Activated CD4-positive, alpha-beta memory T cell treated with anti-CD3 and anti-CD28 coated beads, Interleukin-2, amount 10 ng/mL, durations not matched to agents 7 days and 5 days (primary cell): ENCODE results near the gene ACAA2. TPM values are rescaled to one million over a fixed set of nuclear protein-coding genes. Genes with fewer than 3 reads are reported as not detected.
A peak's percentile ranks its signal among the peaks of the same experiment; 100 is the strongest.
"Not testable (repeated sequence)": the region's sequence is repeated elsewhere in the genome, so short reads cannot be mapped to it uniquely, and the experiment has no call there.

ENCODE experiments used
- CTCF ChIA-PET: fragments of 350-600 bp; sonication (Branson Sonifier 250); formaldehyde crosslinking; loops from one replicate; lab custom pipeline; 2021; ENCODE audit warnings: antibody characterized with exemption, inconsistent platforms; lab: Charles Lee
- POLR2A ChIA-PET: fragments of 350-600 bp; sonication (Branson Sonifier 250); formaldehyde crosslinking; loops from one replicate; lab custom pipeline; 2021; ENCODE audit warnings: antibody characterized with exemption; lab: Charles Lee
- DNase-seq: peaks from one replicate; pipeline ENCODE4 v3.0.0-alpha.2; 2020
- H3K27ac Mint-ChIP-seq: one replicate; pipeline ENCODE4 v1.8.0; 2021; ENCODE audit warnings: mild to moderate bottlenecking, mixed read lengths
- H3K27me3 Mint-ChIP-seq: one replicate; pipeline ENCODE4 v1.8.0; 2021; ENCODE audit warnings: mixed read lengths
- H3K36me3 Mint-ChIP-seq: one replicate; pipeline ENCODE4 v1.8.0; 2021; ENCODE audit warnings: low read depth, mixed read lengths
- H3K4me1 Mint-ChIP-seq: one replicate; pipeline ENCODE4 v1.8.0; 2021; ENCODE audit warnings: mixed read lengths
- H3K4me3 Mint-ChIP-seq: one replicate; pipeline ENCODE4 v1.8.0; 2021; ENCODE audit warnings: mild to moderate bottlenecking, mixed read lengths
- H3K9me3 Mint-ChIP-seq: one replicate; pipeline ENCODE4 v1.8.0; 2021; ENCODE audit warnings: mixed read lengths
- total RNA-seq, 2 experiments: library from RNA; stranded (reverse); gene quantifications; one replicate each; pipeline ENCODE4 v1.2.3, GENCODE V29; 2021

Gene ACAA2
- total RNA-seq, 2 experiments from 2014 or later = 86.8 to 93.1 TPM

GRCh38 chr18:49819071-49819662 is 5.8 kb upstream of the ACAA2 start:
- ChIA-PET POLR2A (interaction anchor here (0.9 to 1.6 kb wide), 10 partner anchors 9 to 1888 kb away, joined by 3 to 8 read pairs (median 4); partner anchors contain the start of gene C18orf32), CTCF (interaction anchor here (1.2 to 1.8 kb wide), 2 partner anchors 8 to 40 kb away, joined by 4 to 20 read pairs; no protein-coding TSS in a partner anchor)
- no peak for DNase-seq
- peak overlapping the region; percentile 93 for H3K27ac Mint-ChIP-seq
- H3K9me3 Mint-ChIP-seq = no peaks in the 10 kb centered on the region
- H3K36me3 Mint-ChIP-seq = peaks cover 60% of the 10 kb centered on the region
- no peaks in the 10 kb centered on the region for H3K27me3 Mint-ChIP-seq
- peak overlapping the region; percentile 60 for H3K4me3 Mint-ChIP-seq
- peaks cover 72% of the 10 kb centered on the region for H3K4me1 Mint-ChIP-seq

- POLR2A ChIA-PET = no interaction called here
- Mint-ChIP-seq H3K36me3 (peaks cover 57% of the 10 kb centered on the region), H3K4me3 (no peak overlapping the region)
Observed at GRCh38 chr18:49817947-49818346, 4.6 kb upstream of the ACAA2 start.

GRCh38 chr18:49815927-49816326 is 2.6 kb upstream of the ACAA2 start:
- Mint-ChIP-seq H3K4me3 (no peak overlapping the region), H3K36me3 (peaks cover 60% of the 10 kb centered on the region), H3K27ac (peak overlapping the region; percentile 10), H3K9me3 (no peaks in the 10 kb centered on the region), H3K4me1 (peaks cover 78% of the 10 kb centered on the region), H3K27me3 (no peaks in the 10 kb centered on the region)
- DNase-seq = no peak
- ChIA-PET CTCF (no interaction called here), POLR2A (no interaction called here)

More at GRCh38 chr18:49817947-49818346, 4.6 kb upstream of the ACAA2 start:
- no peaks in the 10 kb centered on the region for H3K9me3 Mint-ChIP-seq
- peak overlapping the region; percentile 15 for H3K27ac Mint-ChIP-seq
- no peak for DNase-seq
- CTCF ChIA-PET = no interaction called here
- peaks cover 74% of the 10 kb centered on the region for H3K4me1 Mint-ChIP-seq
- no peaks in the 10 kb centered on the region for H3K27me3 Mint-ChIP-seq

- ChIA-PET CTCF (interaction anchor here (0.7 to 1.0 kb wide), 2 partner anchors 22 to 25 kb away, joined by 4 to 5 read pairs; no protein-coding TSS in a partner anchor), POLR2A (interaction anchor here (0.7 to 2.1 kb wide), 12 partner anchors 8 to 1065 kb away, joined by 3 to 12 read pairs (median 4); partner anchors contain the start of genes C18orf32 and ME2)
- no peaks in the 10 kb centered on the region for H3K27me3 Mint-ChIP-seq
- peak; percentile 77 for DNase-seq
- peaks cover 9% of the 10 kb centered on the region for H3K9me3 Mint-ChIP-seq
- H3K4me1 Mint-ChIP-seq = peaks cover 61% of the 10 kb centered on the region
- peak overlapping the region; percentile 98 for H3K27ac Mint-ChIP-seq
- H3K4me3 Mint-ChIP-seq = peak overlapping the region; percentile 97
- H3K36me3 Mint-ChIP-seq = peaks cover 64% of the 10 kb centered on the region
Observed at GRCh38 chr18:49814147-49814499, 790 bp upstream of the ACAA2 start.

GRCh38 chr18:49813069-49813318 is 339 bp downstream of the ACAA2 start:
- no peak for DNase-seq
- H3K27ac Mint-ChIP-seq = peak overlapping the region; percentile 98
- peaks cover 13% of the 10 kb centered on the region for H3K9me3 Mint-ChIP-seq
- peaks cover 51% of the 10 kb centered on the region for H3K4me1 Mint-ChIP-seq
- ChIA-PET CTCF (interaction anchor here (1.2 kb wide), 1 partner anchor 8 kb away, joined by 5 read pairs; no protein-coding TSS in a partner anchor), POLR2A (interaction anchor here (0.6 to 2.1 kb wide), 6 partner anchors 9 to 977 kb away, joined by 3 to 13 read pairs (median 6); partner anchors contain the start of gene C18orf32)
- peaks cover 66% of the 10 kb centered on the region for H3K36me3 Mint-ChIP-seq
- H3K4me3 Mint-ChIP-seq = peak overlapping the region; percentile 97
- H3K27me3 Mint-ChIP-seq = no peaks in the 10 kb centered on the region

- Mint-ChIP-seq H3K27me3 (no peaks in the 10 kb centered on the region), H3K9me3 (peaks cover 13% of the 10 kb centered on the region), H3K27ac (peak overlapping the region; percentile 98), H3K36me3 (peaks cover 65% of the 10 kb centered on the region), H3K4me1 (peaks cover 46% of the 10 kb centered on the region), H3K4me3 (peak overlapping the region; percentile 97)
- DNase-seq = no peak
- CTCF ChIA-PET = interaction anchor here (1.2 to 1.6 kb wide), 3 partner anchors 9 to 46 kb away, joined by 3 to 5 read pairs (median 5); no protein-coding TSS in a partner anchor
- POLR2A ChIA-PET = interaction anchor here (0.6 to 2.1 kb wide), 7 partner anchors 9 to 976 kb away, joined by 3 to 13 read pairs (median 5); partner anchors contain the start of gene C18orf32
Observed at GRCh38 chr18:49812286-49813068, 856 bp downstream of the ACAA2 start.

GRCh38 chr18:49811151-49811938 is 2.0 kb downstream of the ACAA2 start:
- POLR2A ChIA-PET = interaction anchor here (0.9 to 2.1 kb wide), 8 partner anchors 8 to 324 kb away, joined by 3 to 13 read pairs (median 4); partner anchors contain the start of gene C18orf32
- H3K4me1 Mint-ChIP-seq = peaks cover 38% of the 10 kb centered on the region

GRCh38 chr18:49808553-49809191 is 4.7 kb downstream of the ACAA2 start:
- H3K27ac Mint-ChIP-seq, H3K4me3 Mint-ChIP-seq, H3K27me3 Mint-ChIP-seq, DNase-seq, POLR2A ChIA-PET: not testable (repeated sequence)
- H3K9me3 Mint-ChIP-seq = peaks cover 13% of the 10 kb centered on the region
- CTCF ChIA-PET = interaction anchor here (1.0 to 1.2 kb wide), 2 partner anchors 17 to 19 kb away, joined by 3 read pairs; no protein-coding TSS in a partner anchor
- H3K36me3 Mint-ChIP-seq = peaks cover 51% of the 10 kb centered on the region
- peaks cover 27% of the 10 kb centered on the region for H3K4me1 Mint-ChIP-seq

More at GRCh38 chr18:49811151-49811938, 2.0 kb downstream of the ACAA2 start:
- DNase-seq = no peak
- CTCF ChIA-PET = interaction anchor here (0.8 to 1.6 kb wide), 3 partner anchors 8 to 47 kb away, joined by 3 to 5 read pairs (median 4); no protein-coding TSS in a partner anchor
- H3K36me3 Mint-ChIP-seq = peaks cover 64% of the 10 kb centered on the region
- no peaks in the 10 kb centered on the region for H3K27me3 Mint-ChIP-seq
- H3K27ac Mint-ChIP-seq = no peak overlapping the region
- peaks cover 13% of the 10 kb centered on the region for H3K9me3 Mint-ChIP-seq
- H3K4me3 Mint-ChIP-seq = peak overlapping the region; percentile 6

- no peak for DNase-seq
- H3K4me3 Mint-ChIP-seq = no peak overlapping the region
- CTCF ChIA-PET = no interaction called here
- no peaks in the 10 kb centered on the region for H3K27me3 Mint-ChIP-seq
- peaks cover 53% of the 10 kb centered on the region for H3K36me3 Mint-ChIP-seq
- POLR2A ChIA-PET = no interaction called here
- peaks cover 3% of the 10 kb centered on the region for H3K9me3 Mint-ChIP-seq
- peaks cover 8% of the 10 kb centered on the region for H3K4me1 Mint-ChIP-seq
- H3K27ac Mint-ChIP-seq = no peak overlapping the region
Observed at GRCh38 chr18:49804096-49804495, 9.2 kb downstream of the ACAA2 start.

GRCh38 chr18:49802623-49803022 is 10.7 kb downstream of the ACAA2 start:
- Mint-ChIP-seq H3K36me3 (peaks cover 47% of the 10 kb centered on the region), H3K9me3 (no peaks in the 10 kb centered on the region), H3K27ac (no peak overlapping the region), H3K27me3 (no peaks in the 10 kb centered on the region), H3K4me3 (no peak overlapping the region), H3K4me1 (peaks cover 8% of the 10 kb centered on the region)
- POLR2A ChIA-PET = no interaction called here
- CTCF ChIA-PET = no interaction called here
- DNase-seq = no peak

GRCh38 chr18:49800491-49800890 is 12.8 kb downstream of the ACAA2 start:
- H3K4me3 Mint-ChIP-seq, POLR2A ChIA-PET, H3K27me3 Mint-ChIP-seq, H3K27ac Mint-ChIP-seq, H3K9me3 Mint-ChIP-seq, CTCF ChIA-PET, DNase-seq: not testable (repeated sequence)
- peaks cover 46% of the 10 kb centered on the region for H3K36me3 Mint-ChIP-seq
- peaks cover 23% of the 10 kb centered on the region for H3K4me1 Mint-ChIP-seq

GRCh38 chr18:49799806-49800205 is 13.5 kb downstream of the ACAA2 start:
- Mint-ChIP-seq H3K4me1 (peaks cover 23% of the 10 kb centered on the region), H3K36me3 (peaks cover 52% of the 10 kb centered on the region)
- CTCF ChIA-PET, POLR2A ChIA-PET, H3K9me3 Mint-ChIP-seq, H3K4me3 Mint-ChIP-seq, H3K27me3 Mint-ChIP-seq, H3K27ac Mint-ChIP-seq, DNase-seq: not testable (repeated sequence)
